H54 (cell line): ENCODE data around the gene CFAP54.
"Not testable (repeated sequence)": the region's sequence is repeated elsewhere in the genome, so short reads cannot be mapped to it uniquely, and the experiment has no call there.

Experiments
- DNase-seq: peaks from one replicate; pipeline ENCODE4 v3.0.0; 2011; ENCODE audit warnings: low spot score, mixed read lengths; ENCODE audit not compliant: insufficient read length
- FAIRE-seq: peaks from 3 replicates; lab custom pipeline; 2011; peaks lifted over from hg19 to GRCh38; lab: Jason Lieb, UNC
- POLR2A ChIP-seq: IDR thresholded peaks from 2 replicates; pipeline ENCODE4 v1.6.1; 2011; ENCODE audit warnings: low read depth, mild to moderate bottlenecking, low read length

Gene CFAP54

DNA sequence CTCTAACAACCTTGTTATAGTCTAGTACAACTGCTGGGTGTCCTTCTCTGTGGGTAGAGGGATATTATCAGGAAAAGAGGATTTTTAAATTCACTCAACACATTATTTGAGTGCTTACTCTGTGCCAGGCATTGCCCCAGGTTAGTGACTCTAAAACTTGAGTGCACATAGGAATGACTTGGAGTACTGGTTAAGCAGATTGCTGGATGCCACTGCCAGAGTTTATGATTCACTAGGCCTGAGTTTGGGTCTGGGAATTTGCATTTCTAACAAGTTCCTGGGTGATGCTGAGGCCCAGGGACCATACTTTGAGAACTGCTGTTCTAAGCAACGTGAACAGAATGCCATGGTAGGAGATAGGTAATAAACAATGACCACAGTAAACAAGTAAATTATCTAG, 96.6 kb downstream of the CFAP54 start:
- FAIRE-seq (no peak), DNase-seq (no peak)
- no peak for TF ChIP-seq POLR2A

DNA sequence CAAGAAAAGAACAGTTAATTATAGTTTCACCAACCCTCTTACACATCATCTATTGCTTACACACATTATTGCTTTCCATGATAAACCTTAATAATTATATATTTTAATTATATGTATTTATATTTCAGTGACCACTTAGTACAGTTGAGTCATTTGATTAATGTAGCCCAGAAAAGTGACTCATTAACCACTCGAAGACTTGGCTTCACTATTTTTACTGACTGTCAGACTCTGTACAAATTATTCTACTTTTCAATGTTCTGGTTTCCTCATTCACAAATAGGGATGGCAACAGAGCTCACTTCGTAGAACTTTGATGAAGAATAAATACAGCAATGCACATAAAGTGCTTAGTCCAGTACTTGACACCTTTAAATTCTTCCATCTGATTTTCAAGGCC, 98.3 kb downstream of the CFAP54 start:
- TF ChIP-seq POLR2A, result no peak
- FAIRE-seq (no peak), DNase-seq (no peak)

DNA sequence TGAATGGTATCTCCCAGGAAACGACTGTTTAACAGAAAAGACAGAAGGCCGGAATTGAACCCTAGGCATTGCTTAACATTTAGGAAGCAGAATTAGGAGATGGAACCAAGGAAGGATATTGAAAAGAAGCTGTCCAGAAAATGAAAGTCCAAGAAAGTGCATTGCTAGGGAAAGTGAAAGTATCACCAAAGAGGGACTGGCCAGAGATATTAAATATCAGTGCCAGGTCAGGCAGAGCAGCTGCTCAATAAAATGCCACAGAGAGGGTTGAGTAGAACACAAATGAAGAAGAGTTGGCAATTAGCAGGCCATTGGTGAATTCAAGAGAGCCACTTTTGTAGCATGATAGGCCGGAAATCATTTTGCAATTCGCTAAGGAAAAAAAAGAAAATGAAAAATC, 101.6 kb downstream of the CFAP54 start:
- FAIRE-seq, result no peak
- TF ChIP-seq POLR2A, result no peak
- DNase-seq, result no peak

DNA sequence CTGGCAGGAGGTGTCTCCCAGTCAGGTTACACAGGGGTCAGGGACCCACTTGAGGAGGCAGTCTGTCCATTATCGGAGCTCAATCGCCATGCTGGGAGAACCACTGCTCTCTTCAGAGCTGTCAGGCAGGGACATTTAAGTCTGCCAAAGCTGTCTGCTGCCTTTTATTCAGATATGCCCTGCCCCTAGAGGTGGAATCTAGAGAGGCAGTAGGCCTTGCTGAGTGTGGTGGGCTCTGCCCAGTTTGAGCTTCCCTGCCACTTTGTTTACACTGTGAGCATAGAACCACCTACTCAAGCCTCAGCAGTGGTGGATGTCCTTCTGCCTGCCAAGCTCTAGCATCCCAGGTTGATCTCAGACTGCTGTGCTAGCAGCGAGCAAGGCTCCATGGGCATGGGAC, 115.0 kb downstream of the CFAP54 start:
- not testable (repeated sequence) for FAIRE-seq, DNase-seq

DNA sequence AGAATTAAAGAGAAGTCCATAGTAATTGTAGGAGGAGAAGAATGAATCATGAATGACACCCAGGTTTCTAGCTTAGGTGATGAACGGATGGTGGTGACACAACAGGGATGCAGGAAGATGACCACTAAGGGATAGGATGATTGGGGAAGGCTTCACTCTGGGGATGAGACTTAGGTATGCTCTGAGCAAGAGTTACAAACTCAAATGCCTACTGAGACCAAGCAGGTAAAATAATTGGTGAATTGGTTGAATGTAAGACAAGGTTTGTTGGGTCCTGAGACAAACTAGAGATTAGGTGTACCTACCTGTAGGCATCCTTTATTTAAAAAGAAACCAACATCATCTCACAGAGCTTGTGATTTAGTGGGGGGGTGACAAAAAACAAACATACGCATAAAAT, 116.3 kb downstream of the CFAP54 start:
- DNase-seq, result no peak
- FAIRE-seq, result no peak
- TF ChIP-seq POLR2A, result no peak

DNA sequence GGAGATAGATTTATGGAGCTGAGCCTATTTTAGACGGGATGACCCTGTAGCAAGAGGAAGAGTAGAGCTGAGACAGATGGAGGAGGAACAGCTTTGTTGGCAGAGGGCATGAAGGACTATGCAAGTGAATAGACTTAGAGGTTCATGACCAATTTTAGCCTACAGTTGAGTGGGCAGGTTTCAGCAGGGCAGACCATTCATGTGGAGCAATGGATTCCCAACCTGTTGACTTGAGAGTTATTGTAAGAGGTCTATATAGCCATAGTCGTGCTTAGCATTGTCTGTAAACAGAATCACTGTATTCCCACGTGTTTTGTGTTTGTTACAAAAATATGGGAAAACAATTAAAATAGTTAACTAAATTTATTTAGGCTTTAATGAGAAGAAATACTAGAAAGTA, 116.8 kb downstream of the CFAP54 start:
- TF ChIP-seq POLR2A, result no peak
- FAIRE-seq (no peak), DNase-seq (no peak)

DNA sequence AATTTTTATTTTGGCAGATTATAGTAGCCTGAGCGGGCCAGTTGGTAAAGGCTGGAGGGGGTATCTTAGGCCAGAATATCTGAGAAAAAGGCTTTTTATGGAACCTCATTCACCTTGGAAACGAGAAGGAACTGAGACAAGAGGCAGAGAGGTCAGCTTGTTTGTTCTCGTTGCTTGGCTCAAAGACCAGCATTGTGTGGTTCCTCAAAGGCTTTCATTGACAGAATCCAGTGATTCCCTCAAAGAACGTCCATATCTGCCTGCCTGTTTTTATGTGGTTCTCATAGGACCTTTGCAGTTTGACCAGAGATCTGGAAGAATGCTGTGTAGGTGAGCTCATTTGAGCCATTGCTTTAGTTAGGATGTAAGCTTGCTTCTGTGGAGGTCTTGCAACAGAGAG, 117.3 kb downstream of the CFAP54 start:
- no peak for FAIRE-seq
- no peak for TF ChIP-seq POLR2A
- DNase-seq, result no peak

DNA sequence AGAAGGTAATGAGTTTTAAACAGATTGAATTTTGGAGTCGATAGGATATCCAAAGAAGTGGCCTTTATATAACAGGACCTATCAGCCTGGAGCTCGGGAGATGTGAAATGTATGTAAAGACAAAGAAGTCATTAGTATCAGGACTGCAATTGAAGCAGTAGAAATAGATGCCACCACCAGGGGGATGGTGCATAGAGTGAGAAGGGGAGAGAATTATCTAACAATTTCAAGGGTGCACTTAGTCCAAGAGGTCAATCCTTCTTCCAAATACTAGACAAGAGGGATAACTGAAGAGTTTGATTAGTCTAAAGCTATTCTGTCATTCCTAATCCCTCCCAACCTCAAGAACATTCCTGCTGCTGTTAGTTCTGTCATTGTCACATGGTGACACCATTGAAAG, 127.8 kb downstream of the CFAP54 start:
- DNase-seq, result no peak
- no peak for TF ChIP-seq POLR2A
- no peak for FAIRE-seq

DNA sequence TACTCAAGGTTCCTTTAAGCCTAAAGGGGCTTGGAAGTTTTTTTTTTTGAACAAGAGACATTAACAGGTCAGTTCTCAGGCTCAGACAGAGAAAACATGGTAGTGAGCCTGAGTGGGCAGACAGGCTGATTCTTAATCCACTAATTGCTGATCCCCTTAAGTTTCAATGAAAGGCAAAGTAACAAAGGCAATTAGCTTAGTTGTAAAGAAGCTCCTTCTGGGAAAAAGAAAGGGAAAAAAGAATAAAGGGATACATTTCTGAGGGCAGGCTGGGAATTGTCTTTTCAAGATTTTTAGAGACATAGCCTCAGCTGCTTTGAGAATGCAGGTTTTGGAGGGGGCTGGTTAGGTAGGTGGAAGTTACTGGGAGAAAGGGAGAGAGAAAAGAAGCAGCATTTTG, 133.8 kb downstream of the CFAP54 start:
- FAIRE-seq (no peak), DNase-seq (no peak)
- no peak for TF ChIP-seq POLR2A

DNA sequence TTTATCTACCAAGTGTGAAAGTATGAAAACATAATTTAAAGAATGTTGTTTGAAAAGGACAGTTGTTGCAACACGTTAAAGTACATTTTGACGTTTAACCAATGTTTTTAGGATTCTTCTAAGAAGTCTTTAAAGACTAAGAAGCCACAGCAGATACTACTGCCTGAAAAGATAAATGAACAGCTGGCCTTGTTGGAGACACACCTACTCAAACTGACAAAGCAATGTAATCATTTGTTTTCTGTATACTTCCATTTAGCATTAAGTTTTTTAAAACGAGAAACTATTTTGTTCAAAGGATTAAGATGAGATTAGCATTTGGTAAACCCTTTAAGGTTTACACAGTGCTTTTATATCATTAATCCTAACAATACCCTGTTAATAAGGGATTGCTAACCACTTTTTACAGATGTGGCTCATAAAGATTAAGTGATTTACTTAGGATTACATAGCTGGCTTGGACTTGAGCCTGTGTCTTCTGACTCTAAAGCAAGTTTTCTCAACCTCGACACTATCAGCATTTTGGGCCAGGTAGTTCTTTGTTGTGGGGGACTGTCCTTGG, 134.4 kb downstream of the CFAP54 start:
- TF ChIP-seq POLR2A, result no peak
- FAIRE-seq (no peak), DNase-seq (no peak)

DNA sequence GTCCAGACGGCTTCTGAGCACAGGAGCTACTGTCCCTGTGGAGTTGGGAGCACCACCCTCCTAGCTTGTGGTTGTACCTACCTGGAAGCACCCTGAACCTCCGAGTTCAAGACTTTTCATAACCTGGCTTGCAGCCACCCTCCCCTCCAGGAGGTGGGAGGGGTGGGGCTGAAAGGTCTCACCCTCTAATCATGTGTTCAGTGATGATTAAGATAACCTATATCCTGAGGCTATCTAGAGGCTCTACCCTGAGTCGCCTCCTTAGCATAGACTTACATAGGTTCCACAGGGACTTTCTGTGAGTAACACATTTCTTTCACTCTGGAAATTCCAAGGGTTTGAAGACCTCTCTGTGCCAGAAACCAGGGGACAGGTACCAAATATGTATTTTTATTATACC, 146.5 kb downstream of the CFAP54 start:
- no peak for TF ChIP-seq POLR2A
- DNase-seq (no peak), FAIRE-seq (no peak)

DNA sequence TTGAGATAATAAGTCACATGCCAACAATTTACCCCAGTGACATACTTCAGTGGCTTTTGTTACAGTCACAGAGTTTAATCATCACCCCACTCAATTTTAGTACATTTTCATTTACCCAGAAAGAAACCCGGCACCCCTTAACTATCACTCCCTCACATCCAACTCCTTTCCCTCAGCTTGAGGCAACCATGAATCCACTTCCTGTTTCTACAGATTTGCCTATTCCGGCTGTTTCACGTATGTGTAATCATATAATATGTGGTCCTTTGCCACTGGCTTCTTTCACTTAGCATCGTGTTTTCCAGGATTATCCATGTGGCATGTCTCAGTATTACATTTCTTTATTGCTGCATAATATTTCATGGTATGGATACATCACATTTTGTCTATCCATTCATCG, 147.5 kb downstream of the CFAP54 start:
- no peak for DNase-seq
- no peak for FAIRE-seq
- no peak for TF ChIP-seq POLR2A

DNA sequence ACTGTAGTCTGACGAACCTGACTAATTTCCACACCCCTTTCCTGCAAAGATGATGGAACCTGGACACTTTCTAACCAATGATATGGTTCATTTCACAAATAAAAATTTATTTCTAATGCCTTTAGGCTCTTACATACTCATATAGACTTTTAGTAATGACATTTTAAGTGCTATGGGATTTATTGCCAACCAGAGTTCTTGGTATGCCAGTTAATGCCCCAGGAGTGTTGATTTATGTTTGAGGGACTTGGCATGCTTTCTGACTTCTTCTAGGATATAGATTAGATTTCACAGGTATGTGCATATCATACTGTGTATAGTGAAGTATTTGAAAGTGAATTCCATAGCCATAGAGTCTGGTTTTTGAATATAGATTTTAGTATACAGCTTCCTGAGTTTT, 159.5 kb downstream of the CFAP54 start:
- FAIRE-seq, result no peak
- TF ChIP-seq POLR2A, result no peak
- no peak for DNase-seq

DNA sequence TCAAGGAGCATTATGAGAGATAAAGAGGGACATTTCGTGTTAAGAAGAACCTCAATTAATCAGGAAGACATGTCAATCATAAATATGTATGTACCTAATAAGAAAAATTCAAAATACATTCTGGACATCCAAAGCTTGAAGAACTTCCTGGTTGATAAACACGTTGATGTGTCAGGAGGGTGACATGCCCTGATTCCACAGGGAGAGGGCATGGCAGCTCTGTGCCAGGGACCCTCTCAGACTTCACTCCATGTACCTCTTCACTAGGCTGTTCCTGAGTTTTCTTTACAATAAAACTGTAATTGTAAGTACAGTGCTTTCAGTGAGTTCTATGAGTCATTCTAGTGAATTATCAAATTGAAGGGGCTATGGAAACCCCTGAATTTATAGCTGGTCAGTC, 163.5 kb downstream of the CFAP54 start:
- no peak for FAIRE-seq
- no peak for TF ChIP-seq POLR2A
- no peak for DNase-seq

DNA sequence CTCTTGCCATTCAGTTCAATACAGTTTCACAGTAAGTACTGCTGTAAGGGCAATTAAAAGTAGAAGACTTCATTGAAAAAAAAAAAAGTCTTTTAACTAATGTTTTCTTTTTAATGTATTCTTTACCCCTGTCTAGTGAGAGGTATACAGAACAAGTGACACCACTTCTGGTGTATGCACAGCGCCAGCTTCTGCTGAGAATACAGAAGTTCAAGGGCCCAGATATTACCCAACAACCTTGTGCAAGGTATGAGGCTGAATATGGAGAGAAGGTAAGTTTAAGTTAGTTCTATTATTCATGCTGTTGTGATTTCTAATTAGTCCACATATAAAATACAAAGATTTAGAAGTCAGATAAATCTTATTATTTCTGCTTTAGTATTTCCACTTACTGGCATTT, 168.7 kb downstream of the CFAP54 start:
- DNase-seq (no peak), FAIRE-seq (no peak)
- no peak for TF ChIP-seq POLR2A

DNA sequence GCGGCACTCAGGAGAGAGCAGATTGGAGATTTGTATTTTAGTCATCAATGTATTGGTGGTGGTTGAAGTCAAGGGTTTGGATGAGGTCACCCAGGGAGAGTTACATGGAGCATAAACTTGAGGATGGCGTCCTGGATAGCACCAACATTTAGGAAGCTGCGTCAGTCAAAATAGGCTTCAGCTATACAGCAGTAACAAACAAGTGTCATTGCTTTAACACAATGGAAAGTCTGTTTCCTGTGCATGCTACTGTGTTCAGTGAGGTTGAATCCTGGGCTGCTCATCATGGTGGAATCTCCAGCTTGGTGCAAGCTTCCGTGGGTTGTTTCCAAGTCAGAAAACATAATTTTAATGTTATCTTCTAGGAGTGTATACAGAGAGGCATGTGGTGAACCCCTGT, 180.4 kb downstream of the CFAP54 start:
- TF ChIP-seq POLR2A, result no peak
- DNase-seq (no peak), FAIRE-seq (no peak)
